C4-2B (cell line): ENCODE data around the gene SH3RF3.

ENCODE experiments used
- CTCF ChIP-seq: fragments of 450-650 bp; conservative IDR thresholded peaks from 2 replicates; pipeline ENCODE4 v1.5.1; 2017; ENCODE audit warnings: mild to moderate bottlenecking
- ZFX ChIP-seq: fragments of 450-650 bp; IDR thresholded peaks from 2 replicates; pipeline ENCODE4 v1.6.1; 2017

DNA sequence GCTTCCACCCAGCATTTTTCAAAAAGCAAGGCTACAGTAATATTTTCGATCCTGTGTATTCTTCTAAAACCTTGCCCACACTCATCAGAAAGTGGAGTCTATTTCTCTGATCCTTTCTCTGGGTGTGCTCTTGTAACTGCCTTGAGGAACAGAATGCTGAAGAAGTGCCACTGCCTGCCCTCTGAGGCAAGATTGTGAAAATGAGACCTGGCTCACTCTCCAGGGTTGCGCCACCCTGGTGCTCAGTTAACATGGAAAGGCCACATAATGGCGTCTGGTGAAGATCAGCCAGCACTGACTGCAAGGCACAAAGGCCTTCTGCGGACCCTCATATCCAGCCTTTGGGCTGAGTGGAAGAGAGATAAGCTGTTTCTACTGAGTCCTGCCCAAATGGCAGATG, 11.2 kb upstream of the SH3RF3 start:
- TF ChIP-seq CTCF (no peak), ZFX (no peak)
